NT2/D1 (cell line): Measurements from ENCODE around the gene ZNF443.

ENCODE experiments used
- YY1 ChIP-seq: IDR thresholded peaks from 2 replicates; pipeline ENCODE4 v1.6.1; 2011; ENCODE audit not compliant: insufficient read length, insufficient read depth
- ZNF274 ChIP-seq: IDR thresholded peaks from 2 replicates; pipeline ENCODE4 v1.6.1; 2011; ENCODE audit warnings: mild to moderate bottlenecking, low read depth, low read length

DNA sequence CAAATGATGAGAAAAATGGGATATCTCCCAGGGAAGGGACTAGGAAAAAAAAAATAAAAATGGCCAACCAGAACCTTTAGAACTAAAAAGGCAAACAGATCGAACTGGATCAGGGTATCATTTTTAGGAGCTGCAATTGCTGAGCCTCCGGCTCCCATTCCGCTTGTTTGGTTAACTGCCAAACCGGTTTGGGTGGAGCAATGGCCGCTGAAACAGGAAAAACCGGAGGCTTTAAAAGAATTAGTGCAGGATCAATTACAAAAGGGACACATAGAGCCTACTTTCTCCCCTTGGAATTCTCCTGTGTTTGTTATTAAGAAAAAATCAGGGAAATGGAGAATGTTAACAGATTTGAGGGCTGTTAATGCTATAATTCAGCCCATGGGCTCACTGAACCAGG lies 12.7 kb upstream of the ZNF443 start:
- TF ChIP-seq ZNF274 (no peak), YY1 (no peak)
